Mesendoderm (in vitro differentiated cells): ENCODE data around the gene RCN2. TPM values are rescaled to one million over a fixed set of nuclear protein-coding genes. Genes with fewer than 3 reads are reported as not detected.

ENCODE experiments used
- small RNA-seq: library from polyadenylated mRNA; stranded (forward); fragments of <200 nt; extraction: miRNeasy Mini kit (QIAGEN cat#:217004); gene quantifications from one replicate; pipeline ENCODE3, GENCODE V24; 2013; ENCODE audit not compliant: insufficient read depth

RCN2 gene

Small RNA genes lying within 50 kb of the gene (small RNA-seq; reads per million reads assigned to genes)
- gene RN7SL278P: not detected
